Measurements from ENCODE around the gene RIMS3.

Gene RIMS3

DNA sequence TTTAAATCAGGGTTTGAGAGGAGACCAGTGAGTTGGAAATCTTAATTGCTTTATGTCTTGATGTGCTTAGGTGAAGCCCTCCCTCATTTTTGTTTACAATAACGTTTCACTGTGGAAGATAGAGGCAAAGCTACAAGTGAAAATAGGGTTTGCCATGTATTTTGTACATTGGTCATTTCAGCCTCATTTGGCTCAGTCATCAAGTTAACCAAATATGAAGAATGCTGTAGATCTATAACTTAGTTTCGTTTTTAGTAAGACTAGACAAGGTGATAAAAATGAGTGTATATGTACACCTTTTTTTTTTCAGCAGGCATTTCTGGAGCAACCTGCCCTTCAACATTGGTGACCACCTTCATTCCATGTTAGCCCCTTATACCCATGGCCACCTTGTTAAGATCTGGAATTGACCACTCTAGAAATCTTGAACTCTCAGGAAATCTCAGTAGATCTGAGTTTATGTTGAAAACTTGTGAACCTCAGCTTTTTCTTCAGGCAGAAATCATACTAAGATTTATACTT is 28.9 kb upstream of the RIMS3 start:
- Histone ChIP-seq H2AFZ (ENCODE audit: low read depth, low read length, severe bottlenecking) (no peak overlapping the region), H3K79me2 (ENCODE audit: insufficient read depth, low read length) (peaks cover 94% of the 10 kb centered on the region), H3K4me3 (ENCODE audit: insufficient read depth, low read length, poor library complexity, severe bottlenecking) (no peak overlapping the region), H4K20me1 (ENCODE audit: low read depth, low read length) (no peaks in the 10 kb centered on the region), H3K27me3 (ENCODE audit: low read length) (no peaks in the 10 kb centered on the region), H3K9ac (ENCODE audit: low read length) (peak overlapping the region; percentile 98; the same call in 1 of the 2 replicates), H3K36me3 (ENCODE audit: low read length) (peaks cover 5% of the 10 kb centered on the region; the same call in 1 of the 2 replicates), H3K9me2 (replicated peaks; ENCODE audit: insufficient read depth, low read length) (no peaks in the 10 kb centered on the region), H3K4me2 (ENCODE audit: low read depth, low read length, poor library complexity, severe bottlenecking) (peak overlapping the region; percentile 98), H3F3A (ENCODE audit: insufficient read depth) (peaks cover 14% of the 10 kb centered on the region; the same call in 1 of the 2 replicates), H3K9me3 (ENCODE audit: insufficient read depth, low read length) (no peaks in the 10 kb centered on the region), H3K27ac (ENCODE audit: low read depth, low read length) (no peak overlapping the region)
- TF ChIP-seq, protein P1, sequence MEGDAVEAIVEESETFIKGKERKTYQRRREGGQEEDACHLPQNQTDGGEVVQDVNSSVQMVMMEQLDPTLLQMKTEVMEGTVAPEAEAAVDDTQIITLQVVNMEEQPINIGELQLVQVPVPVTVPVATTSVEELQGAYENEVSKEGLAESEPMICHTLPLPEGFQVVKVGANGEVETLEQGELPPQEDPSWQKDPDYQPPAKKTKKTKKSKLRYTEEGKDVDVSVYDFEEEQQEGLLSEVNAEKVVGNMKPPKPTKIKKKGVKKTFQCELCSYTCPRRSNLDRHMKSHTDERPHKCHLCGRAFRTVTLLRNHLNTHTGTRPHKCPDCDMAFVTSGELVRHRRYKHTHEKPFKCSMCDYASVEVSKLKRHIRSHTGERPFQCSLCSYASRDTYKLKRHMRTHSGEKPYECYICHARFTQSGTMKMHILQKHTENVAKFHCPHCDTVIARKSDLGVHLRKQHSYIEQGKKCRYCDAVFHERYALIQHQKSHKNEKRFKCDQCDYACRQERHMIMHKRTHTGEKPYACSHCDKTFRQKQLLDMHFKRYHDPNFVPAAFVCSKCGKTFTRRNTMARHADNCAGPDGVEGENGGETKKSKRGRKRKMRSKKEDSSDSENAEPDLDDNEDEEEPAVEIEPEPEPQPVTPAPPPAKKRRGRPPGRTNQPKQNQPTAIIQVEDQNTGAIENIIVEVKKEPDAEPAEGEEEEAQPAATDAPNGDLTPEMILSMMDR (IDR thresholded peaks at IDR 0.05; ENCODE audit: insufficient read depth, low read length, poor library complexity, severe bottlenecking), result no peak
- TF ChIP-seq EZH2phosphoT487 (conservative IDR thresholded peaks at IDR 0.05; ENCODE audit: low read length), result no peak

DNA sequence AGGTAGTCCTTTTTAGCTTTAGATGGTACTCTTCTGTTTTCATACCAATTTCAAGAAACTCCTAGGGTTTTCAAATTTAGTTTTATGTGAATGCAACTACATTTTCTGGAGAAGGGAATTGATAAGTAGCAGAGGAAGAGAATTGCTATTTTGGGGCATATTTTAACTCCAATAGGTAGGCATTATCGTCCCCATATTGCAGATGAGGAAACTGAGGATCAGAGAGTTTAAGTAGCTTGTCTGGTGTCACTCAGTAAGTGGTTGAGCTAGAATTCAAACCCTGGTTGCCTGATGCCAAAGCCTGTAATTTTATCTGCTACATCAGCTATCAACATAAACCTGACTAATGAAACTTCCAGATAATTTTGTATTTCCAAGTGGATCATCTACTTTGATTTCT is 27.9 kb upstream of the RIMS3 start:
- Histone ChIP-seq H2AFZ (ENCODE audit: low read depth, low read length, severe bottlenecking) (no peak overlapping the region), H3K27me3 (ENCODE audit: low read length) (no peaks in the 10 kb centered on the region), H3K9me2 (replicated peaks; ENCODE audit: insufficient read depth, low read length) (no peaks in the 10 kb centered on the region), H3K36me3 (ENCODE audit: low read length) (peaks cover 5% of the 10 kb centered on the region; the same call in 1 of the 2 replicates), H3F3A (ENCODE audit: insufficient read depth) (peaks cover 14% of the 10 kb centered on the region; the same call in 1 of the 2 replicates), H4K20me1 (ENCODE audit: low read depth, low read length) (no peaks in the 10 kb centered on the region), H3K79me2 (ENCODE audit: insufficient read depth, low read length) (peaks cover 85% of the 10 kb centered on the region), H3K9me3 (ENCODE audit: insufficient read depth, low read length) (no peaks in the 10 kb centered on the region), H3K27ac (ENCODE audit: low read depth, low read length) (no peak overlapping the region), H3K4me3 (ENCODE audit: insufficient read depth, low read length, poor library complexity, severe bottlenecking) (peak overlapping the region; percentile 86), H3K9ac (ENCODE audit: low read length) (peak overlapping the region; percentile 98), H3K4me2 (ENCODE audit: low read depth, low read length, poor library complexity, severe bottlenecking) (peak overlapping the region; percentile 98)
- no peak for TF ChIP-seq EZH2phosphoT487 (conservative IDR thresholded peaks at IDR 0.05; ENCODE audit: low read length)
- TF ChIP-seq, protein P1 (IDR thresholded peaks at IDR 0.05; ENCODE audit: insufficient read depth, low read length, poor library complexity, severe bottlenecking), result no peak

DNA sequence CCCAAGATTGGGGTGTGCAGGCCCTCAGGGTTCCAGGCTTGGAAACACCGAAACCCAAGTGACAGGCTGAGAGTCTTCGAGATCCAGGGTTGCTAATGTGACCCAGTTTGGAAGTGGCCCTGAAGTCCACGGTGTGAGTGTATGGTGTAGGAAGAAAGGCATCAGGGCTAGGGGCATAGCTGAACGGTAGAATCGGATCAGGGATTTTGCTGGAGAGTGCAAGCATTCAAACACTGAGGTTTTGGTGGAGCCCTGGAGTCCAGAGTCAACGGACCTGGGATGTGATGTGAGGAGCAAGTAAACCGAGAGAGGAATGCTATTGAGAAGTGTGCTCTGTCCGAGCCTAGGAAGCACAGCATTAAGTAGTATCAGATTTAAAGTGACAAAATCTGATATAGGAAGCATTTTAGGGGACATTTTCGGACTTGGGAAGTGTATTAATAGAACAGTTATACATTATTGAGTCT is 27.0 kb upstream of the RIMS3 start:
- Histone ChIP-seq H3K27me3 (ENCODE audit: low read length) (no peaks in the 10 kb centered on the region), H3K4me3 (ENCODE audit: insufficient read depth, low read length, poor library complexity, severe bottlenecking) (peak overlapping the region; percentile 86), H3K9me2 (replicated peaks; ENCODE audit: insufficient read depth, low read length) (no peaks in the 10 kb centered on the region), H4K20me1 (ENCODE audit: low read depth, low read length) (no peaks in the 10 kb centered on the region), H3K4me2 (ENCODE audit: low read depth, low read length, poor library complexity, severe bottlenecking) (peak overlapping the region; percentile 98), H3K79me2 (ENCODE audit: insufficient read depth, low read length) (peaks cover 75% of the 10 kb centered on the region), H3K27ac (ENCODE audit: low read depth, low read length) (peak overlapping the region; percentile 90), H3K9ac (ENCODE audit: low read length) (peak overlapping the region; percentile 98), H3F3A (ENCODE audit: insufficient read depth) (peaks cover 14% of the 10 kb centered on the region; the same call in 1 of the 2 replicates), H3K9me3 (ENCODE audit: insufficient read depth, low read length) (no peaks in the 10 kb centered on the region), H3K36me3 (ENCODE audit: low read length) (peaks cover 5% of the 10 kb centered on the region; the same call in 1 of the 2 replicates), H2AFZ (ENCODE audit: low read depth, low read length, severe bottlenecking) (peak overlapping the region; percentile 50)
- TF ChIP-seq, protein P1 (IDR thresholded peaks at IDR 0.05; ENCODE audit: insufficient read depth, low read length, poor library complexity, severe bottlenecking), result no peak
- no peak for TF ChIP-seq EZH2phosphoT487 (conservative IDR thresholded peaks at IDR 0.05; ENCODE audit: low read length)
